ENCODE data around the gene MTOR.
"Not testable (repeated sequence)": the region's sequence is repeated elsewhere in the genome, so short reads cannot be mapped to it uniquely, and the experiment has no call there.

DNA sequence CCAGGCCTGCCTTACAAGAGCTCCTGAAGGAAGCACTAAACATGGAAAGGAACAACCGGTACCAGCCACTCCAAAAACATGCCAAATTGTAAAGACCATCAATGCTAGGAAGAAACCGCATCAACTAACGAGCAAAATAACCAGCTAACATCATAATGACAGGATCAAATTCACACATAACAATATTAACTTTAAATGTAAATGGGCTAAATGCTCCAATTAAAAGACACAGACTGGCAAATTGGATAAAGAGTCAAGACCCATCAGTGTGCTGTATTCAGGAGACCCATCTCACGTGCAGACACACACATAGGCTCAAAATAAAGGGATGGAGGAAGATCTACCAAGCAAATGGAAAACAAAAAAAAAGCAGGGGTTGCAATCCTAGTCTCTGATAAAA is 99.6 kb downstream of the MTOR start:
- TF ChIP-seq TAF1 (IDR thresholded peaks at IDR 0.05; ENCODE audit: low read depth, low read length); POLR2A (IDR thresholded peaks at IDR 0.05; ENCODE audit: low read depth, low read length); POLR2AphosphoS5 (IDR thresholded peaks at IDR 0.05; ENCODE audit: low read depth, low read length); SPI1 (IDR thresholded peaks at IDR 0.05; ENCODE audit: low read depth, low read length); POU2F2 (IDR thresholded peaks at IDR 0.05; ENCODE audit: low read depth, low read length); PAX5 (IDR thresholded peaks at IDR 0.05; ENCODE audit: insufficient read depth, low read length, severe bottlenecking): not testable (repeated sequence)
